Activated naive CD8-positive, alpha-beta T cell treated with anti-CD3 and anti-CD28 coated beads for 36 hours (primary cell): ENCODE data around the gene BBS4. TPM values are rescaled to one million over a fixed set of nuclear protein-coding genes. Genes with fewer than 3 reads are reported as not detected.

ENCODE experiments used
- total RNA-seq, 2 experiments: library from RNA; stranded (reverse); gene quantifications; one replicate each; pipeline ENCODE4 v1.2.3, GENCODE V29; 2021

BBS4 gene
- total RNA-seq, 2 experiments from 2014 or later: 11.4 to 13.6 TPM

Other genes starting within 250 kb of the BBS4 start
- 100 to 1,000 TPM; 152 to 160 TPM for gene ARIH1, start 211.9 kb upstream of the BBS4 start, total RNA-seq
- gene GOLGA6B, start 31.5 kb upstream of the BBS4 start, total RNA-seq: not detected
- gene HIGD2B, start within 50 bp of the BBS4 start, total RNA-seq: under 1 TPM in 1 of 2 experiments, not detected in 1; 0.26 TPM
- gene ADPGK, start 97.6 kb downstream of the BBS4 start, total RNA-seq: 10 to 100 TPM; 66.0 to 69.9 TPM